ENCODE data around the gene NHSL2. TPM values are rescaled to one million over a fixed set of nuclear protein-coding genes. Genes with fewer than 3 reads are reported as not detected.

NHSL2 gene
- total RNA-seq, 2 experiments from 2014 or later: 0.21 to 0.50 TPM

DNA sequence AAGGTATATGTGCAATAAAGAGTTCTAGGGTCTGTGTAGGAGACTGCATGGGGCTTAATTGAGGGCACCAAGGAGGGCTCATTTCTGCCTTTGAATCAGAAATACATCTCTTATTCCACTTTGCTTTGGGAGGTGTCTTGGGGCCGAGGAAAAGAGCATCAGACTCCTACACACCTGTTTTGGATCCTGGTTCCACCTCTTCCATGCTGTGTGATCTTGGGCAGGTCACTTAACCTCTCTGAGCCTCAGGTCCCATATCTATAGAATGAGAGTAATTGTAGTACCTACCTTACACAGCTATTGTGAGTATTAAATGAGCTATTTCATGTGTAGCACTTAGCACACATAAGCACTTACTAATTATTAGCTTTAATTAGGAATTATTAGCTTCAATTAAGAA, 120.5 kb downstream of the NHSL2 start:
- Mint-ChIP-seq H3K27ac (no peak overlapping the region), H3K4me1 (peaks cover 8% of the 10 kb centered on the region), H3K27me3 (no peaks in the 10 kb centered on the region), H3K4me3 (no peak overlapping the region), H3K36me3 (ENCODE audit: low read depth) (no peaks in the 10 kb centered on the region), H3K9me3 (ENCODE audit: low read depth) (no peaks in the 10 kb centered on the region)
- CTCF ChIA-PET: interaction anchor here (0.8 to 2.2 kb wide), 3 partner anchors 10 to 42 kb away, joined by 3 to 9 read pairs (median 3); no protein-coding TSS in a partner anchor
- ATAC-seq (no peak), DNase-seq (no peak)
- intact Hi-C loops (cut with DNase I, micrococcal nuclease): no loop called here
- POLR2A ChIA-PET: no interaction called here

DNA sequence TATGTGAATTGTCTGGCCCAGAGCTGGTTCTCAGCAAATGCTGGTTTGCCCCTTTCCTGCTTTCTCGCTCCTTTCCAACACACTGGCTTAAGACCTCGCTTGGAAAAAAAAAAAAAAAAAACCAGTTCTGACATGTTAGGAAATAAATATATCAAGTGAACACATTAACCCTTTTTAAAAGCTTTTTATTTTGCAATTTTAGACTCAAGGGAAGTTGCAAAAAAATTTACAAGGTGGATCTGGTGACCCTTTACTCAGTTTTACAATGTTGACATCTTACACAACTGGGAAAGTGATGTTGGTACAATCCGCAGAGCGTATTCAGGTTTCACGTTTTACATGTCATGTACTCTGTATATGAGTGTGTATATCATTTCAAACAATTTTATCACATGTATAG, 121.0 kb downstream of the NHSL2 start:
- ChIA-PET CTCF (interaction anchor here (0.6 to 1.3 kb wide), 3 partner anchors 10 to 61 kb away, joined by 3 to 4 read pairs (median 3); no protein-coding TSS in a partner anchor), POLR2A (no interaction called here)
- Mint-ChIP-seq H3K27ac (no peak overlapping the region), H3K36me3 (ENCODE audit: low read depth) (no peaks in the 10 kb centered on the region), H3K27me3 (no peaks in the 10 kb centered on the region), H3K4me3 (no peak overlapping the region), H3K9me3 (ENCODE audit: low read depth) (no peaks in the 10 kb centered on the region), H3K4me1 (peaks cover 3% of the 10 kb centered on the region)
- ATAC-seq: no peak
- no peak for DNase-seq
- intact Hi-C loops (cut with DNase I, micrococcal nuclease): no loop called here

DNA sequence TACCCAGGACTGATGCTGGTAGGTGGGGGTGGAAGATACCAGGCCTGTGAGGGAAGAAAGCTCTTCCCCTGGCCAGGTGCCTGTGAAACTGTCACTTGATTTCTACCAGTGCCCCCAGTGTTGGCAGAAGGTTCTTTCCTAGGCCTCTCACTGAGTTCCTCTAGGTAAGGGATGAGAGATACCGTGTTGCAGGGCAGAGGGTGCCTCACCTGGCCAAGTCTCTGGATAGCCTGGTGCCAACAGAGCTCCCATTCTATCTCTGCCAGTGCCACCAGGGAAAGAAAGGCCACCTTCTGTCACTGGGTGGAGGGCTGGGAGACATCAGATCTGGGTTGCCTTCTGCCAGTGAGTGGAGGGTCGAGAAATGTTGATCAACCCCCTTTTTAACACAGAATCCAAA, 127.0 kb downstream of the NHSL2 start:
- Mint-ChIP-seq H3K4me1 (no peaks in the 10 kb centered on the region), H3K9me3 (ENCODE audit: low read depth) (peaks cover 2% of the 10 kb centered on the region), H3K4me3 (no peak overlapping the region), H3K27ac (no peak overlapping the region), H3K27me3 (no peaks in the 10 kb centered on the region), H3K36me3 (ENCODE audit: low read depth) (no peaks in the 10 kb centered on the region)
- CTCF ChIA-PET: no interaction called here
- POLR2A ChIA-PET: no interaction called here
- intact Hi-C loops (cut with DNase I, micrococcal nuclease): no loop called here
- DNase-seq: no peak
- no peak for ATAC-seq

DNA sequence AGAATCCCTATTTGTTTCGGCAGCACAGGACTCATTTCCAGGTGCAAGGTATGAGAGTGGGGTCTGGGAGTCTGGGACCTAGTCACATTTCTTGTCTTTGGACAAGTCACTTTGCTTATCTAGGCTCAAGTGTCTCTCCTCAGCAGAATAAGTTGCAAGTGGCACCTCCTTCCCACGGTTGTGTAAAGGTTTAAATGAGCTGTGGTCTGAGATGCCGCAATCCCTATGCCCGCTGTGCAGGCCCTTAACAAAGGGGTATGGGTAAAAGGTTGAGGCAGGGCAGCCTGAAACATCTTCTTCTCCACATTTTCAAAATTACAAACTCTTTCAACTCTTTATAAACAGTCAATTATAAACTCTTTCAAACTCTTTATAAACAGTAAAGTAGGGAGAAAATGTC, 127.4 kb downstream of the NHSL2 start:
- H3K36me3 Mint-ChIP-seq (ENCODE audit: low read depth): no peaks in the 10 kb centered on the region
- CTCF ChIA-PET: no interaction called here
- no peaks in the 10 kb centered on the region for H3K27me3 Mint-ChIP-seq
- POLR2A ChIA-PET: no interaction called here
- DNase-seq (no peak), ATAC-seq (no peak)
- intact Hi-C loops (cut with DNase I, micrococcal nuclease): no loop called here
- H3K27ac Mint-ChIP-seq: no peak overlapping the region
- peaks cover 2% of the 10 kb centered on the region for H3K9me3 Mint-ChIP-seq (ENCODE audit: low read depth)
- H3K4me1 Mint-ChIP-seq: peaks cover 3% of the 10 kb centered on the region
- H3K4me3 Mint-ChIP-seq: no peak overlapping the region

DNA sequence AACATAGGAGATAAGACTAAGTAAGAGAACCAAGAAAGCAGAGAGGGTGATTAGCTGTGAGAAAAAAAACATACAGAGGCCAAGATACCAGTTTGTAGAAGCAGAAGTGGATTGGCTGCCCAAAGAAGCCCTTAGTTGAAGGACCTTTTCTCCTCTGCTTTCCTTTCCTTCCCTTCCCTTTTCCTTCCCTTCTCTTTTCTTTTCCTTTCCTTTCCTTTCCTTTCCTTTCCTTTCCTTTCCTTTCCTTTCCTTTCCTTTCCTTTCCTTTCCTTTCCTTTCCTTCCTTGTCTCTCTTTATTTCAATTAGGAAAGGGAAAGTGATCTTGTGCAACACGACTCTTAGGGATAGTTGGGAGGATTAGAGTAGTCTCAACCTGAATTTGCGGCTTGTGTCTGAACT, 128.2 kb downstream of the NHSL2 start:
- Mint-ChIP-seq H3K27me3 (no peaks in the 10 kb centered on the region), H3K4me3 (no peak overlapping the region), H3K36me3 (ENCODE audit: low read depth) (no peaks in the 10 kb centered on the region), H3K27ac (no peak overlapping the region), H3K4me1 (peaks cover 4% of the 10 kb centered on the region), H3K9me3 (ENCODE audit: low read depth) (peaks cover 2% of the 10 kb centered on the region)
- ChIA-PET POLR2A (no interaction called here), CTCF (no interaction called here)
- no peak for ATAC-seq
- intact Hi-C loops (cut with DNase I, micrococcal nuclease): no loop called here
- DNase-seq: no peak

DNA sequence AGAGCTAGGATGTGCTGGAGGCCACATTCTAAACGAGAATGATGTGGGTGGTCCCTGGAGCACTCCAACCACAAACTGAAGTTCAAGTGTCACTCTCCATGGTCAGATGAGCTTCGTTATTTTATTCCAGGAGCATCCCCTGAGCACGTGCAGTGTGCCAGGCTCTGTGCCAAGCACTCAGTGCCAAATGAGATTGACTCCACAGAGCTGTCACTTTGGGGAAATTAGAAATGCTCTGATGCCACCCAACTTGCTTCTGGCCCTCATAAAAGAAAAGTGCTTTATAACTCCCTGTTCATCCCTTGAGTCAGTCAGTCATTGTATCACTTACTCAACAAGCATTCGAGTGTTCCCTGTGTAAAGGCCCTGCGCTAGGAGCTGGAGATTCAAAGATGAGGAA, 129.9 kb downstream of the NHSL2 start:
- DNase-seq (no peak), ATAC-seq (no peak)
- intact Hi-C loops (cut with DNase I, micrococcal nuclease): no loop called here
- Mint-ChIP-seq H3K36me3 (ENCODE audit: low read depth) (no peaks in the 10 kb centered on the region), H3K9me3 (ENCODE audit: low read depth) (peaks cover 2% of the 10 kb centered on the region), H3K27me3 (no peaks in the 10 kb centered on the region), H3K27ac (no peak overlapping the region), H3K4me3 (no peak overlapping the region), H3K4me1 (peaks cover 7% of the 10 kb centered on the region)
- ChIA-PET CTCF (no interaction called here), POLR2A (no interaction called here)

DNA sequence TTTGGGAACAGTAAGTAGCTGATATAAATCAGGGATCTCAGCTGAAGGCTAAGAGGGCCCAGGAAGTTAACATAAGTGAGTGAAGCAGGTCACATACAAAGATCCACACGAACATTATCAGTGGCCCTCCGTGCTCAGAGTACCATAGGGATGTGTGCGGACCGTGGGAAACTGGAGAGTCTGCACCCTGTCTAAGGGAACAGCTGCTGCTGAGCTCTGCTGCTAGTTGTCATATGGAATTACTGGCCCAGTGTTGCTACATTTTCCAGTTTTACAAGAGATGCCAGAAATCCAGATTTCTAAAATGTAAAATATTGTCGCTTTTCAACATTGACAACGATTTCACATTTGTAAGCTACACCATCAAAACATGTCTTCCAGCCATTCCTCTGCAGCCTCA, 130.5 kb downstream of the NHSL2 start:
- intact Hi-C loops (cut with DNase I, micrococcal nuclease): no loop called here
- Mint-ChIP-seq H3K27me3 (no peaks in the 10 kb centered on the region), H3K36me3 (ENCODE audit: low read depth) (no peaks in the 10 kb centered on the region), H3K4me1 (peaks cover 12% of the 10 kb centered on the region), H3K27ac (no peak overlapping the region), H3K4me3 (no peak overlapping the region), H3K9me3 (ENCODE audit: low read depth) (peaks cover 2% of the 10 kb centered on the region)
- DNase-seq (no peak), ATAC-seq (no peak)
- CTCF ChIA-PET: no interaction called here
- POLR2A ChIA-PET: no interaction called here

GRCh38 chrX:72041871-72042851, 131.5 kb downstream of the NHSL2 start:
- no peak overlapping the region for H3K27ac Mint-ChIP-seq
- H3K4me3 Mint-ChIP-seq: no peak overlapping the region
- no peak for DNase-seq
- no peak for ATAC-seq
- intact Hi-C loops (cut with DNase I, micrococcal nuclease): no loop called here
- no peaks in the 10 kb centered on the region for H3K27me3 Mint-ChIP-seq
- CTCF ChIA-PET: no interaction called here
- H3K9me3 Mint-ChIP-seq (ENCODE audit: low read depth): no peaks in the 10 kb centered on the region
- POLR2A ChIA-PET: no interaction called here
- peaks cover 18% of the 10 kb centered on the region for H3K4me1 Mint-ChIP-seq
- no peaks in the 10 kb centered on the region for H3K36me3 Mint-ChIP-seq (ENCODE audit: low read depth)

DNA sequence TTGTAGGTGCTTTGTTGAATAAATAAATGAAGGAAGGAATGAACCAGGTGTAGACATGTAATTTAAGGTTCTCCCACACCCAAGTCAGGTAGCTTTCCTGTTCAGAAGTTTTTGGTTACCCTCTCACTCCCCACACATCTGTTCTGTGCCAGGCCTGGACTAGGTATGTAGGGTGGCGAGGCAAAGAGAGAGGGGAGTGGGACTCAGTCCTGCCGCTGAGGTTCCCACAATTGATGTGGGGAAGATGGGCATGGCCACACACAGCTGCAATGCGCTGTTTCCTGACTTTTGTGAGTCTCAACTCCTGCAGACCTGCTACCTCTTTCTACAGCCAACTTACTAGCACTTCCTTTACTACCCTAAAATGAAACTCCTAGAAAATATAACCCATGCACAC, 132.2 kb downstream of the NHSL2 start:
- DNase-seq (no peak), ATAC-seq (no peak)
- ChIA-PET CTCF (no interaction called here), POLR2A (no interaction called here)
- intact Hi-C loops (cut with DNase I, micrococcal nuclease): no loop called here
- H3K27ac Mint-ChIP-seq: no peak overlapping the region
- H3K4me1 Mint-ChIP-seq: peaks cover 18% of the 10 kb centered on the region
- no peaks in the 10 kb centered on the region for H3K9me3 Mint-ChIP-seq (ENCODE audit: low read depth)
- no peaks in the 10 kb centered on the region for H3K36me3 Mint-ChIP-seq (ENCODE audit: low read depth)
- no peak overlapping the region for H3K4me3 Mint-ChIP-seq
- no peaks in the 10 kb centered on the region for H3K27me3 Mint-ChIP-seq

DNA sequence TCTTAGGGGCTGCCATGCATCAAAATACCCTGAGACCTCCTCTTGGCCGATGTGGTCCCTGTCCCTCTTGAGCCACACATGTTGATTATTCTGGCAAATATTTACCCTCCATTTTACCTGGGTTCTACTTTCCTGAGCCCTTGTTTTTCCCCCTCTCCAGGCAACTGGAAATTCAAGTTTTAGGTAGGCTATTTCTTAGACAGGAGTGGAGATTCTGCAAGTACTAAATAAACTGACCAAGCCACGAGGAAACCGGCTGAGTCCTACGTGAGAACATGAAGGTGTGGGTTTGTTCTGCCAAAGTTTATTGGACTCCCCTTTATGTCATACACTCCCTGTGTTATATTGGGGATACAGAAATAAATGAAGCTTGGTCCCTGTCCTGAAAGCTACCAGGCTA, 133.0 kb downstream of the NHSL2 start:
- H3K36me3 Mint-ChIP-seq (ENCODE audit: low read depth): no peaks in the 10 kb centered on the region
- CTCF ChIA-PET: no interaction called here
- no peak for DNase-seq

DNA sequence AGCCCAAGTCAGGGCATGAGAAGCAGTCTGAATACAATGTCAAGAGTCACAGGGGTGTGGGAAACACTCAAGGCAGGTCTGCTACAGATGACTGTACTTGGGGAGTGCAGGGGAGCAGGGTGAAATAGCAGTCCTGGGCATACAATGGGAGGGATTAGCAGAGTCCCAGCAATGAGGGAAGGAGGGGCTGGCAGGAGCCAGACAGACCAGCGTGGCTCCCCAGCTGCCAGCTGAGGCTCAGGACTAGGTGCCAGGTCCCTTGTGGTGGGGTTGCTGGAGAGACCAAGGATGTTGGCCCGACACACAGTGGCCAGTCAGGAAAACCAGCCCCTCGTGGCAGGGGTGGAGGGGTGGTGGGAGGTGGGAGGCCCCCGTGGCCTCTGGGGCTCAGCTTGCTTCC, 134.5 kb downstream of the NHSL2 start:
- no peak overlapping the region for H3K27ac Mint-ChIP-seq
- CTCF ChIA-PET: no interaction called here

More for the DNA sequence above, 133.0 kb downstream of the NHSL2 start:
- Mint-ChIP-seq H3K27ac (no peak overlapping the region), H3K9me3 (ENCODE audit: low read depth) (no peaks in the 10 kb centered on the region), H3K27me3 (no peaks in the 10 kb centered on the region), H3K4me3 (no peak overlapping the region), H3K4me1 (peaks cover 18% of the 10 kb centered on the region)
- intact Hi-C loops (cut with DNase I, micrococcal nuclease): no loop called here
- ATAC-seq: no peak
- POLR2A ChIA-PET: no interaction called here

DNA sequence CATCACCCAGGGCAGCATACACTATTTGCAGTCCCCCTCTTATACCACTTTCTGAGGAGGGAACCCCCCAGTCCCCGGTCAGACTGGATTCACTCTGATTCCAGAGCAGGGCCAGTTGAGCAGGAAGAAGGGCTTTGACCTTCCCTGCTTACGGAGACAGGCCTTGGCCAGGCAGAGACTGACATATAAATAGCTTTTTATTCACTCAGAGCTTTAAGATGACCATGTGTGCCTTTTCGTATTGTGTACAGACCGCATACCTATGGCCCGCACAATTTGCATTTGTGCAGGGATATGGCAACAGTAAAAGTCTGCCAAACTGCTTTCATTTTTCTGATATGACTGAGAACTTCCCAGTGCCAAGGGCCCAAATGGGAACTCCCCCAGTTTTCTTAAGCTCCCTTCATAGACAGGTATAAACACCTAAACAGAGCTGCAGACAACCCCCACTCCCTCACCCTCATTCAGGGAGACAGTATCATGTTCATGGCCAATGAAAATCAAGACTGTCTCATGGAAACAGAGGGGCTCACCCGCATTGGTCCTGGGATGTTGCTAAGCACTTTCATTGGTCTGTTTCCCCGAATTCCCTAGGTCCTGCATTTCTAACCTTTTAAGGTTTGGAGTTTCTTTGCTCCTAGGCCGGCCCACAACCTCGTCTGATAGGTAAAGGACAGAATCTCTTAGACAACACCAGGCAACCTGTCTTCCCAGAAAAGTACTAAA, 135.1 kb downstream of the NHSL2 start:
- no peaks in the 10 kb centered on the region for H3K27me3 Mint-ChIP-seq
- no peak overlapping the region for H3K4me3 Mint-ChIP-seq
- ChIA-PET CTCF (interaction anchor here (0.5 to 2.0 kb wide), 4 partner anchors 18 to 274 kb away, joined by 3 to 5 read pairs (median 4); no protein-coding TSS in a partner anchor), POLR2A (no interaction called here)
- intact Hi-C loops (cut with DNase I, micrococcal nuclease): no loop called here
- no peaks in the 10 kb centered on the region for H3K9me3 Mint-ChIP-seq (ENCODE audit: low read depth)
- no peaks in the 10 kb centered on the region for H3K36me3 Mint-ChIP-seq (ENCODE audit: low read depth)
- peaks cover 18% of the 10 kb centered on the region for H3K4me1 Mint-ChIP-seq
- no peak for DNase-seq
- ATAC-seq: no peak
- no peak overlapping the region for H3K27ac Mint-ChIP-seq

More for the DNA sequence above, 134.5 kb downstream of the NHSL2 start:
- Mint-ChIP-seq H3K9me3 (ENCODE audit: low read depth) (no peaks in the 10 kb centered on the region), H3K4me1 (peaks cover 18% of the 10 kb centered on the region), H3K4me3 (no peak overlapping the region), H3K36me3 (ENCODE audit: low read depth) (no peaks in the 10 kb centered on the region), H3K27me3 (no peaks in the 10 kb centered on the region)
- POLR2A ChIA-PET: no interaction called here
- DNase-seq: no peak
- intact Hi-C loops (cut with DNase I, micrococcal nuclease): no loop called here
- no peak for ATAC-seq
